AG09309 (cell line): ENCODE measurements around the gene EFCC1.

Experiments used
- DNase-seq: peaks from one replicate; pipeline ENCODE4 v3.0.0-alpha.2; 2010; ENCODE audit warnings: low read depth
- H3K4me3 ChIP-seq: 2 replicates; pipeline ENCODE4 v1.5.1; 2011; ENCODE audit warnings: mild to moderate bottlenecking, low read depth, low read length, moderate library complexity; ENCODE audit not compliant: control insufficient read depth
- TF ChIP-seq, protein P1 (sequence below): IDR thresholded peaks from 2 replicates; pipeline ENCODE4 v1.5.1; 2011; ENCODE audit warnings: mild to moderate bottlenecking, low read depth, low read length, inconsistent platforms; ENCODE audit not compliant: insufficient read depth, control insufficient read depth; ENCODE audit errors: missing control alignments

The EFCC1 gene

GRCh38 chr3:128994581-128995546, 6.2 kb upstream of the EFCC1 start:
- no peak for DNase-seq
- no peak overlapping the region for H3K4me3 ChIP-seq
- TF ChIP-seq, protein P1, sequence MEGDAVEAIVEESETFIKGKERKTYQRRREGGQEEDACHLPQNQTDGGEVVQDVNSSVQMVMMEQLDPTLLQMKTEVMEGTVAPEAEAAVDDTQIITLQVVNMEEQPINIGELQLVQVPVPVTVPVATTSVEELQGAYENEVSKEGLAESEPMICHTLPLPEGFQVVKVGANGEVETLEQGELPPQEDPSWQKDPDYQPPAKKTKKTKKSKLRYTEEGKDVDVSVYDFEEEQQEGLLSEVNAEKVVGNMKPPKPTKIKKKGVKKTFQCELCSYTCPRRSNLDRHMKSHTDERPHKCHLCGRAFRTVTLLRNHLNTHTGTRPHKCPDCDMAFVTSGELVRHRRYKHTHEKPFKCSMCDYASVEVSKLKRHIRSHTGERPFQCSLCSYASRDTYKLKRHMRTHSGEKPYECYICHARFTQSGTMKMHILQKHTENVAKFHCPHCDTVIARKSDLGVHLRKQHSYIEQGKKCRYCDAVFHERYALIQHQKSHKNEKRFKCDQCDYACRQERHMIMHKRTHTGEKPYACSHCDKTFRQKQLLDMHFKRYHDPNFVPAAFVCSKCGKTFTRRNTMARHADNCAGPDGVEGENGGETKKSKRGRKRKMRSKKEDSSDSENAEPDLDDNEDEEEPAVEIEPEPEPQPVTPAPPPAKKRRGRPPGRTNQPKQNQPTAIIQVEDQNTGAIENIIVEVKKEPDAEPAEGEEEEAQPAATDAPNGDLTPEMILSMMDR = no peak

- H3K4me3 ChIP-seq = no peak overlapping the region
- no peak for DNase-seq
- TF ChIP-seq, protein P1 = no peak
Measured at GRCh38 chr3:128995737-128996136, 5.4 kb upstream of the EFCC1 start.

- TF ChIP-seq, protein P1 = no peak
- DNase-seq = no peak
- no peak overlapping the region for H3K4me3 ChIP-seq
Measured at GRCh38 chr3:128996200-128996599, 4.9 kb upstream of the EFCC1 start.

DNA sequence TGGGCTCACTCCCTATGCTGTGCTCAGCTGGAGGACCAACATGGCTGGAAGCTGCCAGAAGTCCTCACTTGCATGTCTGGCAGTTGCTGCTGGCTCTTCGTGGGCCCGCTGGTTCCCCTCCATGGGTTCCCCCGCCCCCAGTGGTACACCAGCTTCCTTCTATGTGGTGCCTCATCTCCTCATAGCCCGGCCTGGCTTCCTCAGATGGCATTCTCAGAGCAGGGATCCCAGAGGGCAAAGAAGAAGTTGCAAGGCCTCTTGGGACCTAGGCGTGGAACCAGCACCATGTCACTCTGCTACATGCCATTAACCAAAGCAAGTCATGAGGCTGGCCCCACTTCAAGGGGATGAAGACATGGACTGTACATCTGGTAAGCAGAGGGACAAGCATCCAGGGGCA, 4.4 kb upstream of the EFCC1 start:
- no peak for DNase-seq
- TF ChIP-seq, protein P1 = no peak
- H3K4me3 ChIP-seq = no peak overlapping the region

DNA sequence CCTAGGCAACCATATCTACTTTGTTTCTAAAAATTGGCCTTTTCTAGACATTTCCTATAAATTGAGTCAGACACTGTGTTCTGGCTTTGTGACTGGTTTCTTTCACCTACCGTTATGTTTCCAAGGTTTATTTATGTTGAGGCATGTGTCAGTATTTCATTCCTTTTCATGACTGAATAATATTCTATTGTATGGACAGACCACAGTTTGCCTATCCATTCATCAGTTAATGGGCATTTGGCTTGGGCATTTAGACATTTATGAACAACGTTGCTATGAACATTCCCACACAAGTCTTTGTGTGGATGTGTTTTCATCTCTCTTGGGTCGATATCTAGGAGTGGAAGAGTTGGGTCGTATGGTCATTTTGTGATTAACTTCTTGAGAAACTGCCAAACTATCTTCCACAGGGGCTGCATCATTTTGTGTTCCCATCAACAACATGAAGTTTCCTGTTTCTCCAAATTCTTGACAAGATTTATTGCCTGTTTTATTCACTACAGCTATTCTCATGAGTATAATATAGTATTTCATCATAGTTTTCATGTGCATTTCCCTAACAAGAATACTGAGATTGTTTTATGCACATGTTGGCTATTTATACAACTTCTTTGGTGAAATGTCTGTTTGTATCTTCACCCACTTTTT, 3.5 kb upstream of the EFCC1 start:
- H3K4me3 ChIP-seq = no peak overlapping the region
- TF ChIP-seq, protein P1 = no peak
- no peak for DNase-seq

GRCh38 chr3:128998561-128998960, 2.5 kb upstream of the EFCC1 start:
- TF ChIP-seq, protein P1 = no peak
- no peak for DNase-seq
- H3K4me3 ChIP-seq = no peak overlapping the region
